Measurements from ENCODE around the gene CHERP. TPM values are rescaled to one million over a fixed set of nuclear protein-coding genes. Genes with fewer than 3 reads are reported as not detected.
"Not testable (repeated sequence)": the region's sequence is repeated elsewhere in the genome, so short reads cannot be mapped to it uniquely, and the experiment has no call there.

CHERP gene
- total RNA-seq, 1 donor from 2014 or later = 19.8 TPM

DNA sequence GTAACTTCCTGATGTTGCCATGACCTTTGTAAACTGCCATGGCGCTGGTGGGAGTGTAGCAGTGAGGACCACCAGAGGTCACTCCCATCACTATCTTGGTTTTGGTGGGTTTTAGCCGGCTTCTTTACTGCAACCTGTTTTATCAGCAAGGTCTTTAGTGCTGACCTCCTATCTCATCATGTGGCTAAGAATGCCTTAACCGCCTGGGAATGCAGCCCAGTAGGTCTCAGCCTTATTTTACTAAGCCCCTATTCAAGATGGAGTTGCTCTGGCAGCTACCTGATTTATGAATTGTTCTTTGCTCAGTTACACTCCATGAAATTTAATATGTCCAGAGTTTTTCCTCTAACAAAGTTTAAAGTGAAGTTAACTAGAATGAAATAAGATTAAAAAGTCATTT, 65.8 kb downstream of the CHERP start:
- no peak for DNase-seq

DNA sequence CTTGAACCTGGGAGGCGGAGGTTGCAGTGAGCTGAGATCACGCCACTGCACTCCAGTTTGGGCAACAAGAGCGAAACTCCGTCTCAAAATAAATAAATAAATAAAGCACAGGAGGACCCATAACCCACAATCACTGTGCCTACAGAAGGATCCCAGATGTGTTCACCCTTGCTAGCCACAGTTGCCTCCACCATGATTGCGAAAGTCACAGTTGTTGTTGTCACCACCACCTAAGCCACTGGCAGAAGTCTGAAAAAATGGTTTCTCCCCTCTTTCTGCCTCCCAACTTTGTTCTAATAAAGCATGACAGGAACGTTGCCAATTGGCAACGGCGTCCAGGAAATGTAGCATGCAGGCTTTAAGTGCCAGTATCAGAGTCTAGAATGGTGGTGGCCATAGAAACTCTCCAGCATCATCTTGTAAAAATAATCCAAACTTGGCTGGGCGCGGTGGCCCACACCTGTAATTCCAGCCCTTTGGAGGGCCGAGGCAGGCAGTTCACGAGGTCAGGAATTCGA, 68.3 kb downstream of the CHERP start:
- no peak for DNase-seq

DNA sequence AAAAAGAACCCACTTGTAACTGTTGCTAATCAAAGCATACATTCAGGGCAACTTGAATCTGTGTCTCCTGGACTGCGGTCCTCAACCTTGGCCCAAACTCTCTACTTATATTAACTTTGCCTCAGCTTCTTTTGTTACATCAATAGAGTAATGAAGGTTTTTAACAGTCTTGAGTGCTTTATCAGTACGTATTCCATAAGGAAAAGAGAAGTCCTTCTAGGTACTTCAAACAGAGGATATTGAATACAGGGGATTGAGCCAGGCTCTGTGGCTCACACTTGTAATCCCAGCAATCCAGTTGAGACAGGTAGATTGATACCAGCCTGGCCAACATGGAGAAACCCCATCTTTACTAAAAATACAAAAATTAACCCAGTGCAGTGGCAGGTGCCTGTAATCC, 69.2 kb downstream of the CHERP start:
- DNase-seq = no peak

DNA sequence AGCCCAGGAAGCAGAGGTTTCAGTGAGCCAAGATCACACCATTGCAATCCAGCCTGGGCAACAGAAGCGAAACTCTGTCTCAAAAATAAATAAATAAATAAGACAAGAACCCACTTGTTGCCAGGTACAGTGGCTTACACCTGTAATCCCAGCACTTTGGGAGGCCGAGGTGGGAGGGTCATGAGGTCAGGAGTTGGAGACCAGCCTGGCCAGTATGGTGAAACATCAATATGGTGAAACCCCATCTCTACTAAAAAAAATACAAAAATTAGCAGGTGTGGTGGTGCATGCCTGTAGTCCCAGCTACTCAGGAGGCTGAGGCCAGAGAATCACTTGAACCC, 69.7 kb downstream of the CHERP start:
- not testable (repeated sequence) for DNase-seq

DNA sequence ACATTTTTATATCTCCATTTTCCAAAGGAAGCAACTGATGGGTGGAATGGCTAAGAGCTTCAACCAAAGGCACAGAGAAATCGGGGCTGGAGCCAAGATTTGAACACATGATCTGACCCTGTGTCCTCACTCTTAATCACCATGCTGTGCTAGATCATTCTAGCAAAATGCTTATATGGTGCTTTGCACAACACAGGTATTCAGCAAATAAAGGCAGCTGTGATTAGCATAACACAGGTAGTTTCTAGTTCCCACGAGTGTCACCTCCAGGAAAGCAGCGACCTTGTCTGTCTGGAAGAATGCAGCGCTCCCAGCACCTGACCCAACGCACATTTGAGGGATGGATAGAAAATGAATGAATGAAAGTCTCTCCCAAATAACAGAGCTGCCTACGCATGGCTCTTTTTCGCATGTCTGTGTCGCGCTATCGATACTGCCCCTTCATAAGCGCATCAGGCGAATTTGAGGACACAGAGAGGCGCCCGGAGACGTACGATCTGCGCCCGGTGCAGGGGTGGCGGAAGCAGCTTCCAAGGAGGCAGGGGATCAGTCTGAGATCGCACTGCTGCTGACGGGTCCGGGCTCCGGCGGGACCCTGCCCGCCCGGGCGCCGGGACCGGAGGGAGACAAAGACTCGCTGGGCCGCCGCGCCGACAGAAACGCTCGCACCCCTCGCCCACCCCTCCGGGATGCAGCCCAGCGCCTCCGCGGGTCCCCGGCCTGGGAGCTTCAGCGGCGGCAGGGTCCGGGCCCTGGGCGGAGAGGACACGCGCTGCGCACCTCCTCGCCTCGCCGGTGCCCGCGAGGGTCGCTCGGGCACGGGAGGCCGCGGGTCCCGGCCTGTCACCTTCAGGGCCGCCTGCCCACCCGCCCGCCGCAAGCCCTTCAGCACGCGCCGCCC, 71.1 kb downstream of the CHERP start:
- DNase-seq = no peak

DNA sequence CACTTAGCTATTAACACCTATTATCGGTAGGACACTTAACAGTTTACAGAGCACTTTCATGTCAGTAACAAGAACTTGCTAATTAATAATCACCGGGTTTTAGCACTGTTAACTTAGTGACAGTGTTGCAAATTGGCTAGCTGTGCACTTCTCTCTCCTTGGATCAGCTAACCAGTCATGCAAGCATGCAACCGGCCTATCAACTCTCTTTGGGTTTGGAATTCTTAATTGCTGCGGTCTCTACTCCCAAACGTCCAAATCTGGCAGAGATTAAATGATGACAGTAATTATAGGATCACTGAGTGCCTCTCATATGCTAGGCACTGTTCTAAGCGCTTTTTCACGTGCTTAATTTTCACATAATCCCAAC, 71.7 kb downstream of the CHERP start:
- DNase-seq = no peak

Small RNA genes within 50 kb of the gene (small RNA-seq; reads per million reads assigned to genes)
- not detected for gene RN7SL146P (ENCODE audit: low replicate concordance)

Other genes starting within 250 kb of the CHERP start
- gene KLF2, start 217.6 kb downstream of the CHERP start, total RNA-seq = 10.3 TPM
- gene EPS15L1, start 70.5 kb downstream of the CHERP start, total RNA-seq = 22.0 TPM
- gene CALR3, start 46.3 kb downstream of the CHERP start, total RNA-seq = not detected
- gene C19orf44, start 46.0 kb downstream of the CHERP start, total RNA-seq = 2.9 TPM
- 18.2 TPM for gene SLC35E1, start 30.0 kb upstream of the CHERP start, total RNA-seq
- 5.7 TPM for gene MED26, start 85.8 kb upstream of the CHERP start, total RNA-seq
- gene SMIM7, start 117.7 kb upstream of the CHERP start, total RNA-seq = 50.6 TPM
- gene TMEM38A, start 118.7 kb upstream of the CHERP start, total RNA-seq = 11.9 TPM
- 0.10 TPM for gene NWD1, start 177.4 kb upstream of the CHERP start, total RNA-seq

All from skin of body (tissue), 3 donors.